SKM-1 treated with dmso at 0.1 percent for 144 hours (cell line): ENCODE measurements around the gene GMCL2.

Experiments used
- DNase-seq: peaks from one replicate; lab custom pipeline; 2025; ENCODE audit not compliant: unreplicated experiment; lab: John Stamatoyannopoulos, UW

GMCL2 gene

DNA sequence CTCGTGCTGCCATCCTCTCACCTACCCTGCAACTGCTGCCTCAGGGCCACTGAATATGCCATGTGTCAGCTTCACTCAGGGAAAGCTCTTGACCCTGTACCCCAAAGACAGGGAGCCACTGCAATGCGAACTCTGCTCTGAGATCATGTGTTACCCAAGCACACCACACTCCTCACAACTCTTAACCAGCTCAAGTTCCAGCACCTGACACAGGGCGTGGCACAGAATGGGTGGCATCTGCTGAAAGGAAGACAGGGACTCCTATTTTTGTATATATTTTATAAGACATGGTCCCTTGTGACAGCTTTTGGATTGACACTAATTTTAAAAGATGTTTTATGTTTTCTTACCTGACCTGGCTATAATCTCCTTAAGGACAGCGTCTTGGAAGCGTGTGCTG lies 34.7 kb upstream of the GMCL2 start:
- DNase-seq, result no peak

DNA sequence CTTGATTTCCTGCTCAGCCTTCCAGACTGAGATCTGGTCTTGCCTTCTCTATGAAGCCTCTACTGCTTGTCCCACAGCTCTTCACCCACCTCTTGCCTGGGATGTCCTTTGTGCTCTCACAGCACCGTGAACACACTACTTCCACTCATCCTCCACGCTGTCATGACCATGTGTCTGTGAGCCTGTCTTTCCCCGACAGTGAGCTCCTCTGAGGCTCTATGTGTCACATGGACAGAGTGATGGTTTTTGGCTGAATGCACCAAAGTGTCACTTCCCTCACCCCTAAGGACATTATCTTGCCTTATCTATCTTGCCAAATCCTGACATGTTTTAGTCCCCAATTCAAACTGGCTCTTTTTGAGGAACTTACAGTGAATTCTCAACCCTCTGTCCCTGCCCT lies 34.1 kb upstream of the GMCL2 start:
- peak; percentile 53 for DNase-seq

DNA sequence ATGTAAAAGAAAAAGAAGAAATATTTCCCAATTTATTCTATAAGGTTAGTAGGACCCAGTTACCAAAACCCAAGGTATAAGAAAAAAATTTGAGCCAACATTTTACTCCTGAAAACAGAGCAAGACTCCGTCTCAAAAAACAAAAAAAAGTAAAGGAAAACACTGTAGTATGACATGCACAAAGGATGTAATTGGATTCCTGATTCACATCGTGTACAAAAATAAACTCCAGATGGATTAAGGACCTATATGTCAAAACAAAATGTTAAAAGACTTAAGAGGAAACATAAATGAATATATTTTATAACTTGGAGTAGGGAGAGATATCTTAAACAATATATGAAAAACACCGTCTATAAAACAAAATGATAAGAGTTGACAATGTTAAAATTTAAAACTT lies 31.7 kb upstream of the GMCL2 start:
- no peak for DNase-seq

DNA sequence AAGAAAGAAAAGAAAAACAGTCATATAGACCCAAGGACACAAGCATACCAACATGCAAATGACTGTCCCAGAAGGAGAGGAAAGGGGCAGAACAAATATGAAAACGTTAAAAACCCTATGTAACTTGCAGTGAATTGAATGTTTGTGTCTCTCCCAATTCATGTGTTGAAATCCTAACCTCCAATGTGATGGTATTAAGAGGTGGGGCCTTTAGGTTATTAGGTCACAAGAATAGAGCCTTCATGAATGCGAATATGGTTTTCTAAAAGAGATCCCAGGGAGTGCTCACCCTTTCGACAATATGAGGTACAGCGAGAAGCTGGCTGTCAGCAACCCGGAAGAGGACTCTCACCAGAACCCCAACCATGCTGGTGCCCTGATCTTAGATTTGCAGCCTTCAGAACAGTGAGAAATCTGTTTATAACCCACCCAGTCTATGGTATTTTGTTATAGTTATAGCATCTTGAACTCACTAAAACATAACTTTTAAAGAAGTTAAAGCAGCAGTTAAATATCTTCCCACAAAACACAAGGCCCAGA lies 31.1 kb upstream of the GMCL2 start:
- DNase-seq, result no peak

DNA sequence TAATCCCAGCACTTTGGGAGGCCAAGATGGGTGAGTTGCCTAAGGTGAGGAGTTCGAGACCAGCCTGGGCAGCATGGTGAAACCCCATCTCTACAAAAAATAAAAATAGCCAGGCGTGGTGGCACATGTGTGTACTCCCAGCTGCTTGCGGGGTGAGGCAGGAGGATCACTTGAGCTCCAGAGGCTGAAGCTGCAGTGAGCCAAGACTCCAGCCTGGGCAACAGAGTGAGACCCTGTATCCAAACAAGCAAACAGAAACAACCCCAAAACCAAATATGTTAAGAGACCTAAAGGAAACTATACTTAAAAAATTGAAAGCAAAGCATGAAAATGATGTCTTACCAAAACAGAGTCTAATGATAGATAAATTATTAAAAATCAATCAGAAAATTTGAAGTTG lies 29.6 kb upstream of the GMCL2 start:
- DNase-seq, result no peak

DNA sequence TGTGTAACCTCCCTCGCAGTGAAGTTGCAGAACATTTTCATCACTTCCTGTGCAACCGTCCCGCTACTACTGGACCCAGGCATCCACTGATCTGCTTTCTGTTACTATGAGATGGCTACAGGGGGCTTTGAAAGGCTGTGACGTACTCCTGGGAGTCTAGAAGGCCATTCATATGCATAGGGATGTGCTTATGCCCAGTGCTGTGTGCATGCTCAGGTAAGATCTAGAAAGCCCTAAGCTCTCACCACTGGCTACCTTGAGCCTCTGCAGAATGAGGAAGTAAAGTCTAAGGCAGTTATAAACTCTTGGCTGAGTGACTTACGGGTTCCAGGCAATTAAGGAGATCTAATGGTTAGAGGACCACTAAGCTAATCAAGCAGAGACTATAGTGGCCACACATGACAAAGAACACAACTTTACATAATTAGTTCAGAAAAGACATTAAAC lies 28.9 kb upstream of the GMCL2 start:
- DNase-seq, result peak; percentile 77

DNA sequence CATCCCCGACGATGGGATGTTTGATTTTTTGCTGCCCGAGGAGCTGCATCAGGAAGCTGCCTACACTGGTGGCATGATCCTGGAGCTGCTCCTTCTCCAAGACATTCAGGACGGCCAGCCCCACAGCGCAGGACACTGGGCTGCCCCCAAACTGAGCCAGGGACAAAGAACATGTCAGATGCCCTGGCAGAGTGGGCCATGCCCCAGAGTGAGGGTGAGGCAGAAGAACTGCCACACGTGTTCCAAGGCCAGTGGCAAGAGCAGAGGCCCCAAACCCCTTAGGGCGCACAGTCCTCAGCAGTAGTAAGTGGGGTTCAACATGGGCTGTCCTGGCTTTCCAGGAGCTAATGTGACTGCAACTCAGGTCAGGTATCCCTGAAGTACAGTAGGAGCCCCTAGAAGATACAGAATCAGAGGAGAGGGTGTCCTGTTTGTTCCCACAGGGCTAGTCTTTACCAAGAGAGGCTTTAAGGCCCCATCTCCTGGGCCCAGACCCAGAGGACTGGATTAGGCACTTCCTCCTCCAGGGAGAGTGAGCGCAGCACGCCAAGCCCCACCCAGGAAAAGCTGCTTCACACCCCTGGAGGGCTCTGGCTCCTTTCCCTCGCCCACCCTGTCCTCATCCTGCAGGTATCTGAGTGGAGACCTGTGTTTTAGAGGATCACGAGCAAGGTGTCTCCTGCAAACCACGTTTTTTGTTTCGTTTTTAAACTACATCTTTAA lies 28.3 kb upstream of the GMCL2 start:
- DNase-seq, result no peak

DNA sequence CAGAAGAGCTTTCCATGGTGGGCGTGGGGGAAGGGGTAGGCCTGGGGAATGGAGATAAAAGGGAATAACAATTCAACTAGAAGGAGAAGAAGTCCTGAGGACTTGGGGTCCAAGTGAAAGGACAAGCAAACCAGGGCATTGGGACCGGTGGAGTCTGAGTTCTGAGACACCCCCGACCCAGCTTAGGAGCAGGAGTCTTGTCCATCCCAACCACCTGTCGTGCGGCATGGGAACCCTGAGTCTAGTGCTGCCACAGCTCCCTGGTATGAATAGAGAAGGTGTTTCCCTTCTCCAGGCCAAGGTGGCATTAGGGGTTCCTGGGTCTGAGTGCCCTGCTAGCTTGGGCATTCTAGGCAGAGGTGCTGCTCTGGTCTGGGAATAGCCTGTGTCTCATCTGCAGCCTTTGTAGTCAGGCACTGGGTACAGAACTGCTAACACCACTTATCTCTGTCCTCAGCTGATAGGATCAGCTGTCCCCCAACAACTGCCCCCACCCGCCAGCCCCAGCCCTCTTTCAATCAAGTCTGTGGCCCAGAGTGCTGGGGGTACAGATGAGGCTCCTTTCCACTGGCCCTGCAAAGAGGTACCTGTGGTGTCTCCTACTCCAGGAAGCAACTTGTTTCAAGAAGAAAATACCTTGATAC lies 27.1 kb upstream of the GMCL2 start:
- no peak for DNase-seq

DNA sequence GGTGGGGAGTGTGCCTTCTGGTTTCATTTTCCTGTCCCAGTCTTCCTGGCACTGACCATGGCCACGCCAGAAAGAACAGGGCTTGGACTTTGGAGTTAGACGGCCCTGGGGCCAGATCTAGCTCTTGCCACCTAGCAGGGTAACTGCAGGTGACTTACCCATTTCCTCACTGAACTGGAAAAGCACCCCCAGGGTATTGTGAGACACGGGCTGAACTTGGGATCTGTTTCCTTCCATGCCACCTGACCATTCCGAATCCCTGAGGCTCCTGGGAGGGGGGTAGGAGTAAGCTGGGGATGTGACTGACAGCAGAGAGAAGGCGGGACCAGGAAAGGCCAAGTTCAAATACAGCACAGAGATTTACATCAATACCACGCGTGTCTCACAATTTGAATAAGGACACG lies 26.6 kb upstream of the GMCL2 start:
- DNase-seq, result no peak

DNA sequence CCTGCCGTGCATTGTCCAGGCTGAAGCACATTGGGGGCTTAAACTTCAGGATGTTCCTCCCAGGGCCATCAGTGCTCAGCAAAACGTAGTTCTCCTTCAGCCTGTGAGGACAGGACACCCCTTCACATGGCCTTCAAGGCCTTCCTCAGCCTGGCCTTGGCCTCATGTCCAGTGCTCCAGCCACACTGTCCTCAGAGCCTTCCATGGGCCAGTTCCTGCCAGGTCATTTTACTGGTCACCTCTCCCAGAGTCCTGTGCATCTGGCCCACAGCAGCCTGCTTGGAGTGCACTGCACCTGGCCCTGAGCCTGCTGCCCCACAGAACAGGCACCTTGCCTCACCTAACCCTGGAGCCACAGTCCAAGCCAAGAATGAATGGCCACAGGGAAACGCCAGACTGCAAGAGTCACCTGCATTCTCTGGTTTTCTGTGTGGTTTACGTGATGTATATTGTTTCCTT lies 25.9 kb upstream of the GMCL2 start:
- no peak for DNase-seq

DNA sequence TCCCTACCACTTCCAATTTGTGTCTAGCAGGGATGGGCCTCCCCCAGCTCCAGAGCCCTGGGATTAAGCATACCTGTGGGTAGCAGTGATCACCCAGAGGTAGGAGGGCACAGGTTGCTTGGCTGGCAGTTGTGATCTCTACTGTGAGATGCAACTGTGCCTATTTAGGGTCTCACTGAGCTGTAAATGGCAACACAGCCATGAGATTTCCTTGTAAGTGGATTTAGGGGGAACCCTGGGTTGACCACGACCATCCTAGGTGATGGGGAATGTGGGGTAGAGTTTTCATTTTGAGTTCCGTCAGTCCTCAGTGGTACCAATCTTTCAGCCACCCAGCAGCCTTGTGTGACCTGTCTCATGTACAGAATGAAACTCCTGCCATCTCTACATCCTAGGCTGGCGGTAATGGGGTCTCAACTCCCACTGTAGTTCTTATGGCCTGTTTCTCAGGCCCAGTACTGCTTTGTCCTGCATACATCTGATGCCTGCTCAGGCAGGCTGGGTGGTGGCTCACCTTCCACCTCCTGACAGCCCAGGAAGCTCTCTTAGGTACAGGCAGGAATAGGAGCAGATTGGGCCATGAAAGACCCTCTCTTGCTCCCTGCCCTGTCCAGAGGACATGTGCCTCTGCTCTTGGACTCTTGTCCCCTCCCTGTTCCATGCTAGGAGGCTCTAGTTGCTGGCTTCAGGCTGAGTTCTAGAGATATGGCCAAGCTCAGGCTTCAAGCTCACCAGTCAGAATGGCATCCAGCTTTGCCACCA lies 25.3 kb upstream of the GMCL2 start:
- no peak for DNase-seq

DNA sequence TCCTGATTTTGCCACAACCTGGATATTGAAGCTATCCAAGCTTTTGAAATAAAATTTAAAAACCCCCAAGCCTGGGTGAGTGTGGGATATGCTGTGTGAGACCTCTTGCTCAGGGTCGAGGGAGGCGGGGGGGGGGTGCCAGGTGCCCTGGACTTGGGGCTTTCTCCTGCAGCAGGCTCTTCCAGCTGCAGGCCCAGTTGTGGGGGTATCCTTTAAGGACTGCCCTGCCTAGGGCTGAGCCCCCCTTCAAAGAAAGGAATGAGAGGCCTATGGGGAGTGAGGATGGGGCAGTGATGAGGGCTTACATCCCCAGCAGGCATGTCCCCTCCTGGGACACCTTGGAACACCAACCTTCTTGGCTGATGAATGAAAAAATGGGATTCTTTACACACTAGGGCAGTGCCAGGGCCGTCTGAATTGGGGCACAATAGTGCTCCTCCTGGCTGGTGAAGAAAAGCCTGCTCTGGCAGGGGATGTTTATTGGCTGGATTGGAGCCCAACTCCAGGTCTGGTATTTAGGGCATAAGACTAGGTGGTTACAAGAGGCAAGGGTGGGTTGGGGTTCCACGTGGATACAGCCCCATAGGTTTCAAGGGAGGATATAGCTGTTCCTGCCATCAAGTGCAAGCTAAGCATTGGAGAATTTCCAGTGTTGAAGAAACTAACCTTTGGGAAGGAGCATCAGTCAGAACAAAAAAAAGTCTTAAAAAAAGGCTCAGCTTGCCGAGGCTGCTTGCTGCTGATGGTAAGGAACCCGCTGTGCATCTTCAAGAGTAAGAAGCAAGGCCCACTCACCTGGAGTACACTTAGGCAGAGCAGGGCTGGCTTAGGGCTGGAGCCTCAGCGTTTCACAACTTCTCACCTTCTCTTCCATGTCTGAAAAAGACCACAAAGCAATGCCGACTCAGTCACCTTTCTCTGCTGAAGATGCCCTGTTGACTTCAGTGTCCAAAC lies 24.2 kb upstream of the GMCL2 start:
- DNase-seq, result no peak

DNA sequence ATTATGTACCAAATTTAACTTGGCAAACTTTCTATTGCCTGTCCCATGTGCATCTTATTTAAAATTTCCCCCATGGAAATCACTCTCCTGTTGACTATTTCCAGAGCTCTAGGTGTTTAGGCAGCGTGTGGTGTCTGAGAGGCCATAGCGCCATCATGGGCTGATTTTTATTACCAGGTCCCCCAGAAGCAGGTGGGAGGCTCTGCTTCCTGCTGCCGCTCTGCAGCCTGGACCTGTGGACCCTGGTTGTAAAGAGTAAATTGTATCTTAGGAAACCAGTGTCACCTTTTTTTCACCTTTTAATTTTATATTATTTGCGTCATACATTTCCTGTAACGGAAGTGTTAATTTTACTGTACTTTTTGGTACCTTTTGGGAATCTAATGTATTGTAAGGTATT lies 23.5 kb upstream of the GMCL2 start:
- DNase-seq, result no peak

DNA sequence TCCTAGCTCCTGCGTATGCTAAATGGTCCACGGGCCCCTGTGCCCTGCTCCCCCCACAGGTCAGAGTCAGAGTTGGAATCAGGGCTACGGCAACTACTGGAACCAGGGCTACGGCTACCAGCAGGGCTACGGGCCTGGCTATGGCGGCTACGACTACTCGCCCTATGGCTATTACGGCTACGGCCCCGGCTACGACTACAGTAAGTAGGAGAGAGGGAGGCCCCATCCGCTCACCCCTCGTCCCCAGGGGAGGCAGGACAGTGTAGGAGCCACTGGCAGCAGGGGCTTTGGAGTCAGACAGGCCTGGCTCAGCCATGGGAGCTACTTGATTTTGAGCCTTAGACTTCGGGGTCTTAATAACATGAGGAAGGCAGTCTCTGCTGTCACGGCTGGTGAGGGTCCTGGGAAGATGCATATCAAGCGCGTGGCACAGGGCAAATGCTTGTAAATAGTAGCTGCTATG lies 22.9 kb upstream of the GMCL2 start:
- no peak for DNase-seq

DNA sequence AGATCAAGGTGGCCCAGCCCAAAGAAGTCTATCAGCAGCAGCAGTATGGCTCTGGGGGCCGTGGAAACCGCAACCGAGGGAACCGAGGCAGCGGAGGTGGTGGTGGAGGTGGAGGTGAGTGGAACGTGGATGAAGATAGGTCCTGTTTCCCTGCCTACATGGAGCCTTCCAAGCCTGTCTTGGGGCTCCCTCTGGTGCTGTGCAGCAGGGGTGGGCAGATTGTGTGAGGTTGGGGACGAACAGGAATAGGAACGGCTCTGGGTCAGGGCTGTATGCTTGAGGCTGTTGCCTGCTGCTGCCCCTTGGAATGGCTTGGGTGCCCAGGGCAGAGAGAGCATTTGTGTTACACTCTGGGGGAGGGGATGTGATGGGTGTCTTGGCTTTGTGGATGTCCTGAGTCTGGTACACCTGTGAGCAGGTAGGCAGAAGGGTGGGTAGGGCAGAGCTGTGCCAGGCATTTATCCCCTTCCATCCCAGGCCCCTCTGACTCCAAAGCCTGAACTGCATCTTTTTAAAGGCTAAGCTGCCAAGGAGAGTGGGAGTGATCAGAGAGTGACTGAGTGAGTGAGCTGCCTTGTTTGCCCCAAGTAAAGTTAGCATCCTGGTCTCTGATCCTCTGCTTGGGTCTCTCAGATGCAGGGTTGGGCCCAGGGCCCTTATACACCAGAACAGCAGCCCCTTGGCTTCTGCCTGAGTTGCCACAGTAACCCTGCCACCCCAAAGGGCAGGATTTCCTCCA lies 22.3 kb upstream of the GMCL2 start:
- no peak for DNase-seq

DNA sequence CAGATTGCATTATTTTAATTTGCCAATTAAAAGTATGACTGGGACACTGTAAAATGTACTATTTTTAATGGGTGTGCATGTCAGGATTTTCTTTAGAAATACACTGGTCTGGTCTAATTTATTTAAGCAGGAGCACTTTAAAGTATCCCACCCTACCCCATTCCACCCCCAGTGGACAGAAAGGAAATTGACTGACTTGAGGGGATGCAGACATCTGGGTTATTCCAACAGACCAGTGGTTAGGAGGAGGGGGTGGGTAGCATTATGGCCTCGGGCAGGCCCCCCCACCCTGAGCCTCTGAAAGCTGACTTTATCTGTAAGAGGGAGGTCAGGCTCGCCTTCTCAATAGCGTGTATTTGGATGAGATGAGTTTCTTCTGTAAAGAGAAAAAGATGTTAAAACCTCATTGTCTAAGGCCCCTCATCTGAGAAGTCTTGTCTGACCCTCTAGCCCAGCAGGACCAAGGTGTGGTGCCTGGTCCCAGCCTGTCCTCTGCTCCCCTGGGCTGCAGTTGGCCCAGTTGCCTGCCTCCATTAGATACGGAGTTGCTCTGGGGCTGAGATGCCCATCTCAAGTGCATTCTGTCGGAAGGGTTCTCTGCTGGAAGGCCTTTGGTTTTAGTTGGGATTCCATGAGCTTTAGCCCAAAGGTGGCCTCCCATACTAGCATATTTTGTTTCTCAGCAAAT lies 21.5 kb upstream of the GMCL2 start:
- DNase-seq, result no peak

DNA sequence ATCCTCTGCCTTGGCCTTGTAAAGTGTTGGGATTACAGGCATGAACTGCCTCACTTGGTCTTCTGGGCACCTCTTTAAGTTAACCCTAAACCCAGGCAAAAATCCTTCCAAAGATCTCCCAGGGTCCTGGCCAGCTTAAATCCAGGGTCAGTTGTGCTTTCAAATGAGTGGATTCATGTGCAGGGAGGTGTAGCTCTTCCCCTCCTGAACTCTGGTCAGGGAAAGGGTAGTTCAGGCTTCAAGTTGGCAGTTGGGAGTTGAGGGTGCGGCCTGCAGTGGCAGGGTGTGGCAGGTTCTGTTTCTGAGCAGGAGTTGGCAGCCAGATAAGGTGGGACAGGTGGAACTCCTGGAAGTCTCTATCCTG lies 20.7 kb upstream of the GMCL2 start:
- DNase-seq, result no peak

DNA sequence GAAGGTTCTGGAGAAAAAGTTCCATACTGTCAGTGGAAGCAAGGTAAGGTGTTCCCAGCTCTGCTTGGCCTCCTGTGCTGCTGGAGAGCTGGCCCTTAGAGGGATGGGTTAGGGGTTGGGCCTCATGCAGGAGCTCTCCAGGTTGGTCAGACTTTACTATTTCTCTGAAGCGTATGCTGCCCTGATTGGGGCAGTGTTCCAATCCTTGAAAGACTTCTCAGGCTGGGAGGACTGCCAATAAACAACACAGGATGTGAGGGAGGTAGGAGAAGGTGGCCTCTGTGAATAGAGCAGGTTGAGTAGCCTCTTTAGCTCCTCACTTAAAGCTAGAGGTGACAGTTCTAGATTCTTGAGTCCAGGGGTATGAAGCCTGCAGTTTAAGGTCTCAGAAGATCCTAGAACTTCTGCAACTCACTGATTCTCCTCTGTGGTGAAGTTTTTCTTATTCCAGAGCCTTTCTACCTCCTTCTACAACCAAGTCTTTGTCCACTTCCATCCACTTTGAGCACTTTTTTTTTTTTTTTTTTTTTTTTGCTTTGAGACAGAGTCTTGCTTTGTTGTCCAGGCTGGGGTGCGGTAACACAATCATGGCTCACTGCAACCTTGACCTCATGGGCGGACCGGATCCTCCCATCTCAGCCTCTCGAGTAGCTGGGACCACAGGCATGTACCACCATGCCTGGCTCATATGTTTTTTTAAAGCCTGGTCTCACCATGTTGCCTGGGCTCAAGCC lies 20.2 kb upstream of the GMCL2 start:
- no peak for DNase-seq
